H1 (cell line): Measurements from ENCODE around the gene ARHGAP26.

Experiments
- BRCA1 ChIP-seq: IDR thresholded peaks from 2 replicates; pipeline ENCODE4 v1.6.1; 2012; ENCODE audit warnings: low read depth, low read length, improper control_type of control experiment
- TF ChIP-seq, protein P1 (sequence below), 3 experiments: IDR thresholded peaks; 1 replicate in 2 of 3; 2 replicates in 1 of 3; pipeline versions ENCODE4 v1.5.1 to v1.6.1; 2011; ENCODE audit warnings: low read length in 3 of 3, mild to moderate bottlenecking in 3 of 3, inconsistent platforms in 2 of 3, low read depth in 1 of 3, moderate library complexity in 1 of 3; ENCODE audit not compliant: insufficient read depth in 1 of 3; ENCODE audit errors: control extremely low read depth in 1 of 3

GRCh38 chr5:143032581-143032836, 262.3 kb downstream of the ARHGAP26 start:
- no peak for TF ChIP-seq BRCA1
- TF ChIP-seq, protein P1, sequence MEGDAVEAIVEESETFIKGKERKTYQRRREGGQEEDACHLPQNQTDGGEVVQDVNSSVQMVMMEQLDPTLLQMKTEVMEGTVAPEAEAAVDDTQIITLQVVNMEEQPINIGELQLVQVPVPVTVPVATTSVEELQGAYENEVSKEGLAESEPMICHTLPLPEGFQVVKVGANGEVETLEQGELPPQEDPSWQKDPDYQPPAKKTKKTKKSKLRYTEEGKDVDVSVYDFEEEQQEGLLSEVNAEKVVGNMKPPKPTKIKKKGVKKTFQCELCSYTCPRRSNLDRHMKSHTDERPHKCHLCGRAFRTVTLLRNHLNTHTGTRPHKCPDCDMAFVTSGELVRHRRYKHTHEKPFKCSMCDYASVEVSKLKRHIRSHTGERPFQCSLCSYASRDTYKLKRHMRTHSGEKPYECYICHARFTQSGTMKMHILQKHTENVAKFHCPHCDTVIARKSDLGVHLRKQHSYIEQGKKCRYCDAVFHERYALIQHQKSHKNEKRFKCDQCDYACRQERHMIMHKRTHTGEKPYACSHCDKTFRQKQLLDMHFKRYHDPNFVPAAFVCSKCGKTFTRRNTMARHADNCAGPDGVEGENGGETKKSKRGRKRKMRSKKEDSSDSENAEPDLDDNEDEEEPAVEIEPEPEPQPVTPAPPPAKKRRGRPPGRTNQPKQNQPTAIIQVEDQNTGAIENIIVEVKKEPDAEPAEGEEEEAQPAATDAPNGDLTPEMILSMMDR (IDR thresholded peaks at IDR 0.05; ENCODE audit: control extremely low read depth in 1 of 3, insufficient read depth in 1 of 3, low read depth in 1 of 3, low read length in 3 of 3), result no peak
